ENCODE results near the gene EEFSEC.
A peak's percentile ranks its signal among the peaks of the same experiment; 100 is the strongest.

Gene EEFSEC

DNA sequence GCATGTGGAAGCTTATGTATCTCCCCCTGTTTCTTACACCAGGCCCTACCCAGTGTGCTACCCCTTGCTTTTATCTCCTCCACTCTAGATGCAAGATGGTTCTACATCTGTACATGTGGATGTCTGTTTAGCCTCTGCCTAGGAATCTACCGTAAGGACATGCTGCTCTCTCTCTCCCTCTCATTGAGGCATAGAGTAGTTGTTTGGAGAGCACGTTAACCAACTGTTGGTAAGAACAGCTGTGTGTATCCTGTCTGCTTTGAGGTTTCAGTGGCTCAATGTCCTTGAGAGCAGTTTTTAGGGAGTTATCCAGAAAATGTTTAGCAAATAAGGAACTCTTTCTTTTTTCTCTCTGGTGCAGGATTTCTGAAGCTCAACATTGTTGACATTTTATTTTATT lies 160.7 kb downstream of the EEFSEC start:
- no peak for DNase-seq

- no peak for DNase-seq
Observed at GRCh38 chr3:128315313-128315712, 162.0 kb downstream of the EEFSEC start.

DNA sequence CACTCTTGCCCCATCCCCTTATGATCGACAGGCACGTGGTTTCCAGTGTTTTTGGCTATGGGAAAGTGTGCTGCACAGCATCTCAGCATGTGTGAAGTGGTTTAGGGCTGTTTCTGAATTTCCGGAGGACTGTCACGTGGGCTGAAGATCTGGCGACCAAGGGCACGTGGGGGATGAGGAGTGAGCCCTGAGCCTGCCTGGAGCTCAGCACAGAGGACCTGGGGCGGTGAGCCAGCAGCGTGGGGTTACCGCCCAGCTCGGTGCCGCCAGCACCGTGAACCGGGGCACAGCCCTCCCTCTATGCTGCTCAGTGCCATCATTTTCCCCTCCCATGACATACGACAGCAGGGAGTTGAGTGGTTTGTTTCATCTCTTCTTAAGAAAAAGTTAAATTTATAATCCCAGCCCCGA lies 163.2 kb downstream of the EEFSEC start:
- DNase-seq = peak in 1 of 51 donors; percentile 10

DNA sequence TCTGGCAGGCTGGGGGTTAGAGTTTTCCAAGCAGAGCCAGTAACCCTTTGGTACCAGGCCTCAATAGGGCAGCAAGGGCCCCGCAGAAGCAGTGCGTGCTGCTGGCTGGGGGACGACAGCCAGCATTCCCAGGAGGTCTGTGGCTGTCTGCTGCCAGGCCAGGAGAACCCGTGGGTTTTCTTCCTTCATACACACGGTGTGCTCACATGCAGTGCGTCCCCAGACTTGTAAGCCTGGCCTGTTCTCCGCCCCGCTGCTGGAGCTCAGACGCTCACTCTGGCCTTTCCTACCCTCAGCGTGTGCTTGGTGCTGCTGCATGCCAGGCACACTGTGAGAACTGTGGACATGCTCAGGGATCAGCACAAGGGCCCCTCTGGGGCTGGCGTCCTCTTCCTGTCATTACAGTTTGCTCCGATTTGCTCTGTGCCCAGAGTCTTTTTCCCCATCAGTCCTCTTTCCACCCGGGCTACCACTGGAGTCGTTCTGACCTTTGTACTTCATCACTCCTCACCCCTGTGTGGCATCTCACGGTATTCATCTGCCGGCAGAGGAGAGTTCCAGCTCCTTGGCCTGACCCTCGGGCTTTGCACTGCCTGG lies 163.9 kb downstream of the EEFSEC start:
- DNase-seq = no peak

GRCh38 chr3:128317698-128318231 lies 164.5 kb downstream of the EEFSEC start:
- DNase-seq = no peak

DNA sequence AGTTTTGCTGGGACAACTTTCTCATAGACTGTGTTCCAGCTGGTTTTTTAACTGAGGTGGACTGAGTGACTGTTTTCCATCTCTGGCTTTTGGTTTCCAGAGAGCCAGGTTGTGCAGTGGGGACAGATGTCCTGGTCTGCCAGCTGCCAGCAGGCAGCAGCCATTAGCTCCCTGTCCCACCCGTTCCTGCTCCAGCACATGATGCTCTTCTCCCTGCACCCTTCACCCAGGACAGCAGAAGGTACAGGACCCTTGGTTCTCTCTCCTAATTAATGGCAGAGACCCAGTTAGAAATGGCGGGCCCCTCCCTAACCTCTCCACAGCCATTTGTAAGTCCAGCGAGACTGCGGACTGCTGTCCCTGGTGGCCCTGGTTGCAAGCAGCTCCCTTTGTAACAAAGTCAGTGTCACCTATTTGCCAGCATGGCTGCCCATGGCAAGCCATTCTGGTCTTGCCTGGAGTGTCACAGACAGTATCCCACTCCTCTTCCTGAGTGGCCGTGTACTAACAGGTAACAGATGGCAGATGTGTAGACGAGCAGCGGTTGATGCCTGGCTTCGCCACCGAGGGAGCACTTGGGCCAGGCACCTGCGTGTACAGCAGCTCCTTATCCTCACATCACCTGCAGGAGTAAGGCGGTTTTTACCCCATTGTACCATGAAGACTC lies 165.1 kb downstream of the EEFSEC start:
- DNase-seq = no peak

DNA sequence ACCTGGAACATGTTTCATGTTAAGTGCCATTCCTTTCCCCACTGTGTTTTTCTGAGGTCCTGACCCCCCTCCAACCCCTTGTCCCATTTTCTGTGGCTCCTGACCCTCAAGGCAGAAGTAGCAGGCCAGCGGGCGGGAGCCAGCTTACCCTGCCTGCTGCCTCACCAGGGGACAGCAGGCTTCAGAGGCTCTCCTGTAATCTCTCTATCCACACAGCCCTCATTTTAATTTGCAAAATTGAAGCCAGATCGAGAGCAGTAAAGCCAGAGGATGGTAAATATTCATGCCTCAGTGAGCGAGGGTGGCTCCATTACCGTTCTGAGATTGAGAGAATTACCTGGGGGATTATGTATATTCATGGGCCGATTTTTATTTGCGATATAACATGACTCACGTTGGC lies 165.8 kb downstream of the EEFSEC start:
- no peak for DNase-seq

- DNase-seq = no peak
Observed at GRCh38 chr3:128319741-128320141, 166.5 kb downstream of the EEFSEC start.

DNA sequence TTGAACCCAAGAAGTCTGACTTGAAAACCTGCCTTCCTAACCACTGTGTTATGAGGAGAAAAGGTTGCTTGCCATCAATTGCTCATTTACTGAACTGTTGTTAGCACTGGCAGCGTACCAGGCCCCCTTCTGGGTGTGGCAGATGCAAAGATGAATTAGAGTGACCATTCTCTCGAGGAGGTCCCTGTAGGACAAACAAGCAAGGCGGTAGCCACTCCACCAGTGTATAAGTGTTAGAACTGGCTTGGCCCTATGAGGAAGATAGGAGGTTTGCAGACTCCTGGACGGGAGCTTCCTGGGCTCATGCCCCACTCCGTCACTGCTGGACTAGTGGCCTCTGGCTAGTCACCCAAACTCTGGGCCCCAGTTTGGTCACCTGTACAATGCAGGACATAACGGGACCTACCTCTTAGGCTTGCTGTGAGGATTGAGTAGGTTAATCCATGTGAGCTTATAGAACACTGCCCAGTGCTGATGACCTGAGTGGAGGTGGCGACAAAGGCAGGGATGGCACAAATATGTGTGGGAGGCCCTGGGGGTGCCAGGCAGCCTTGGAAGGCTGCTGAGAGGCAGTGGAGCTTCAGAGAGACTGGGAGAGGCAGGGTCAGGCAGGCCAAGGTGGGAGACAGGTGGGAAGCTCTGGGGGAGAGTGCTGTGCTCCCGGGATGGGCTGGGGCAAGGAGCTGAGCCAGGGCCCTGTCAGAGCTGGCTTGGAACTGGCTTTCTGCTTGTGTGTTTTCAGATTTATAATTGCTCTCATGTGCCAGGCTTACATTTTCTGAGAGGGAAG lies 167.5 kb downstream of the EEFSEC start:
- no peak for DNase-seq

- DNase-seq = no peak
Observed at GRCh38 chr3:128321418-128321817, 168.1 kb downstream of the EEFSEC start.

DNA sequence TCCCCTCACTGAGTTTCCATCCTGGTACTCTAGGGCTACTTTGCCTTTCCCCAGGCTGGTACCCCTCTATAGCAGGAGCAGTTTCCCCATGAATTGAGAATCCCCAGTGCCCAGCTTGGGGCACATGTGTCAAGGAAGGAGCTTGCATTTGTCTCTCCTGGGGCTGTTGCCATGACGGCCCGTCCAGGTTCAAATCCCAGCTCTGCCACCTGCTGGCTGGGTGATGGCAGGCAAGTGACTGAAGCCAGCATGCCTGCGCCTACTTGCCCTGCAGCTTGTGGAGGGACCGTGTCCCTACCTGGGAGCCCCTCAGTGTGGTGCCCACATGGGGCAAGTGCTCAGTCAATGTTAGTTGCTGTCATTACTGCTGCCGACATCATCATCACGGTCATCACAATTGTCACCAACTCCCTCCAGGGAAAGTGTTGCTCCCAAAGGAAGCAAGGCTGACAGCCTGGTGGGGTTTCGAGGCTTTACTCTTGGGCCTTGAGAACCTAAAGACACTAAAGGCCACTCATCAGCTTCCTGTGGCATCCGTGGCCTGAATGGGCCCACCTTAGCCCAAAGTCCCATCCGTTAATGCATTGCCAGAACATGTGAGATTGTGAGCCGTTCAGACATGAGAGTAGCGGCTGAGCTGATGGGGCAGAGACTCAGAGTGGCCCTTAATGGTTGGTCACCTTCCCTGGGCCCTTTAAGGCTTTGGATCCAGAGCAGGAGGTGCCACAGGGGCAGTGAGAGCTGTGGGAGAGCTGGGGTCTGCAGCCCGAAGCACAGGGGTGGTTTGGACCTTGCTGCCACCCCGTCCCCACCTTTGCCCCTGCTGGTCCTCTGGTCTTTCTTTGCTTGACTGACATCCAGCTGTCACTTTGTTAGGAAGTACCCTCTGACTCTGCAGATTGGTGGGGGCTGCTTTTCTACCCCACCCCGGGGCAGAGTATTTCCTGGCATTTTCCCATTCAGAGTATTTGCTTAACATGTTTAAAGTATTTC lies 169.0 kb downstream of the EEFSEC start:
- peak in 17 of 51 donors; percentile 12 to 54 (median 27) for DNase-seq

DNA sequence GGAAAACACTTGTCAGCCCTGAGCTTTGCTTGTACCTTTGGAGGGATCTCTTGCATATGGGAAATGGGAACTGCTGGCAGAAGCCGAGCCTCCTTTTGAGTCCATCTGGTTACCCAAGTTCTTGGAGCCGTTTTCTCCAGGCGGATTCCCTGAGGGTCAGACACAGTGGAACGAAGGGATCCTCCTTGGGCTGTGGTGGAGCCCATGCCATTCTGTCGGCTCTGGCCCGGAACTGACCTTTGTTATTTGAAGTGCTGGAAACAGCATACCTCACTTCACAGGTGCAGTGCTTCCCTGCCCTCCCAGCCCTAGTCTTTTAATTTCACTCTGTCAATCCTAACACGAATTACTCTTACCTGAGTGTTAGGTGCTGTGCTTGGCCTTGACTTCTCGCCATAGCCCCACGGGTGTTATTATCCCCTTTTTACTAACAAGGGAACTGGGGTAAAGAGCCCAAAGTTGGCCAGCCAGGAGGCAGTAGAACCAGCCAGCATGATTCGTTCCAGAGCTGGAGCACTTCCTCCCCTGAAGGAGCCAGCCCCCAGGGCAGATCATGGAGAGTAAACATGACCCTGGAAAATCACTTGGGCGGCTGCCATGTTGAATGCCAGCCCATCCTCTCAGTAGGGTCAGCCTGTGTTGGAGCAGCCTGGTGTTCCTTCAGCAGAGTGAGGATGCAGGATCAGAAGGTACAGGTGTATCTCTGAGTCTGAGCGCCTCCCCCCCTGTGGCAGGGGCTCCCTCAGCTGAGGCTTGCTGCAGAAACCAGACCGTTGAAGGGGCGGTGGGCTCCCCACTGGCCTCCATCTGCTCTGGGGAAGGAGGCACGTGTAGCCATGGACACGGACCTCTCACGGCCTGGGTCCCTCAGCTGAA lies 170.2 kb downstream of the EEFSEC start:
- DNase-seq = no peak

DNA sequence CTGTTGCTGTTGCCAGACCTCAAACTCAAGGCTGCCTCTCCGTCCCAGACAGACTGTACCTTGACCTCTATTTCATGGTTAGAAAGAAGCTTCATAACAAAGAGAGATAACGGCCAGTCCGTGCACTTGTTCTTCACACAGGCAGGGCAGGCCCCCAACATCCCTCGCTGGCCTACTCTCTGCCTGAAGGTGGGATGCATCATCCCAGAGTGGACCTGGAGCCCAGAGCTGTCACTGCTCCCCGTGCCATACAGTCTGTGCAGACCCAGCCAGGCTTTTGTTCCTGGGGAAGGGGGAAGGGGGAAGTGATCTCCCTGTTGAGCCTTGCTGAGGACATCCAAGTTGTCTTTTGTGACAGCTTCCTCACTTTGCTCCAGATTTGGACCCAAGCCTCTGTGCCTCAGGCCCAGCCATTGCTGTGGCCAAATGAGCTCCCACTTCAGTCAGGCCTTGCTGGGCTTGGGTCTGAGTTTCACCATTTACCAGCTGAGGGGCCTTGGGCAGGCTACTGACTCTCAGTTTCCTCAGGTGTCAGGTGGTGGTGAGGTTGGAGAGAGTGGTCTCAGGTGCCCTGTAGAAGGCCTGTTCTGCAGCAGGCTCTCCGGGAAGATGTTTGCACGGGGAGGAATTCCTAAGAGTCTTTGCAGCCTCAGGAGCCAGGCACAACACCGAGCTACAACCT lies 171.8 kb downstream of the EEFSEC start:
- no peak for DNase-seq

GRCh38 chr3:128326051-128326823 lies 173.0 kb downstream of the EEFSEC start:
- no peak for DNase-seq

DNA sequence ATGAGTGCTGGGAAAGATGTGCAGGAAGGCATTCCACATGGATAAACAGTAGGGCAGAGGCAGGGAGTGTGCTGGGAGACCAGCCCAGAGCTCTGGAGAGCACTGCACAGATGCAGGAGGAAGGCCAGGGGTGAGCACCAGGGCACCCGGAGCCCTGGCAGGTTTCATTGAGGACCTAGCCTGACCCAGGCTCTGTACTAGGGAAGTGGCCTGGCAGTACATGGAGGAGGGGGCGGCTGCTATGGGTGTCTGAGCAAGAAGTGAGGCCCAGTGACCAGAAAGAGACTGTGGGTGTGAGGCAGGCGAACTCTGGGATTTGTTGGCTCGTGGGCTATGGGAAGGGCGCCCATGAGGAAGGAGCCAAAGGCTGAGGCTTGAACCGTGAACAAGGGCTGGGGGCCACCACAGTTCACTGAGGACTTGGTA lies 174.3 kb downstream of the EEFSEC start:
- DNase-seq = no peak

DNA sequence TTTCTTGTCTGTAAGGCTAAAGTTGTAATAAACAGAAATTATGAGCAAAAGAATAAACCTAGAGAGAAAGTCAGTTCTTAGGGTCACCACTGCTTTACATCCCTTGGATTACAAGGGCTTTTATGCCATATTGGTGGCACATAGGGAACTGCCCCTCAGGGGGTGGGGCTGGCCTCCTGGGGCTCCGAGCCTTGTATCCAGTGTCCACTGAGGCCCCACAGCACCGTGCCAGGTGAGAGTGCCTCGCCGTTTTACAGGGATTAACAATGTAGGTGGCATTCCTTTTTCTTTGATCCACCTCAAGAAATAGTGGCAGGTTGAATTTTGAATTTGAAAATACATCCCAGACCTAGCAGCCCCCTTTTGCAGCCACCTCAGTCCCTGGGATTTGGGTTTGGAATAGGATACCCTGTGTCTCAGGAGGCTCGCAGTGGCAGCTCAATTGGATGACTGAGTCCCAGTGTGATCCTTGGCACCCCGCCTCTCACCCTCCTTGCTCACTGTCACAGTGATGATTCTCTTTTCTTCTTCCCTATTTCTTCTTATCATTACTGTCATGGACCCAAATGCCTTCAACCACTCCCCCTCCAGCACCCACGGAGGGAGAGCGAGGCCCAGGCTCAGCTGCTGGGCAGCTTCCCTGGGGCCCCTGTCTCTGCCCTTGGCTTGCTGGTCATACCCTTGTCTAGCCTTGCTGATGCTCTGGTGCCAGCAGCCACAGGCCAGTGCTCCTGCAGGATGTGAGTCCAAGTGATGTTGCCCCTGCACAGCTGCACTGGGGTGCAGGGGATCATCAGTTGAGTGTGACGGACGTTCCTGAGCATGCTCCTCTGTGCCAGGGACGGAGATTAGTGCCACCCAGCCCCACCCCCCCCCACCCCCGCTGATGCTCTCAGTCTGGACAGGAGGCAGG lies 175.5 kb downstream of the EEFSEC start:
- DNase-seq = no peak

DNA sequence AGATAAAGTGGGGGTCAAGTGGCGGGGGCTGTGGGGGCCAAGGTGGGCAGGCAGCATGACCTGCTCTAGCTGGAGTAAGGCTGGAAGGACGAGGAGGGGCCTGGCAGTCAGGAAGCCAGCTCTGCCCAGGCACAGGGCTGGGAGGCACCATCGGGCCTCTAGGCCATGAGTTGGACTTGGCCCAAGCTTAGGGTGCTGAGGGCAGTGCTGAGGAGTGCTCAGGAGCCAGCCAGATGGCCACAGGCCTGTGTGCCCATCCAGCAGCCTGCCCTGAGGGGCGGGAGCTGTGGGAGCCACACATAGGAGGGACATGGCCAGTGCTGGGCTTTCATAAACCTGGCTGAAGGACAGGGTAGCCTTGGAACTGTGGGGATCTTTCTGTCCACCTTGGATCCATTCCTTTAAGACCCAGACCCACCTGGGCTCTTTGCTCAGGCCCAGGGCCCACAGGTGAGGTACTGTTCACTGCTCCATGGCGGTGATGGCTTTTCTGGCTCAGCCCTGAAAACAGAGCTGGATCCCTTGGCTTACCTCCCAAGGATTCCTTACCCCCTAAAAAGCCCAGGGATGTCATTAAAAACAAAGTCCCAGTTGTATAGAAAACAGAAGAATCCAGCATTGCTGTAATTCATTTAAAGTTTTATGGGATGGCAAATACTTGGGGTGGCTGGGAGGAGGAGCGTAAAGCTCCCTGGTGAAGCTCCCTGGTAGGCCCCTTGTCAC lies 176.4 kb downstream of the EEFSEC start:
- no peak for DNase-seq

Data from hypothalamus (tissue), 51 donors.